ENCODE data around the gene SPHKAP. TPM values are rescaled to one million over a fixed set of nuclear protein-coding genes. Genes with fewer than 3 reads are reported as not detected.

Gene SPHKAP
- total and polyA plus RNA-seq, 2 of the 13 experiments (the other 11 are each of a cell fraction or from before 2014, with no cell fraction given): not detected

DNA sequence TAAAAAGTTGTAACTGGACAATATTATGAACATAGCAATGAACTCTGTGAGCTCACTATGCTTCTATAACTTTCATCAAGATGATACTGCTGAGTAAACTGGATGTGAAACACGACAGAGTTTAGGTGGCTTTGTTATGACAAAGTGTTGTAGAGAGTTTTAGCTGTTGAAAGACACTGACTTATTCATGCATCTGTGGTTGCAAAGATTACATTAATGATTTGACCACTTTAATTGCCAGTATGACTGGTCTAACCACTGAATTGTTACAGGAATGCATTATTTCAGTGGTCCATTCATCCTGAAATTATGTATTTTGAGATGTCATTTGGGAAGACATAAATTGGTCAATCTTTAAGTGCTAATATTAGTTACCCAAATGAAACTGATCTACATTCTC is 117.9 kb downstream of the SPHKAP start (continued):
- TF ChIP-seq, protein P1, sequence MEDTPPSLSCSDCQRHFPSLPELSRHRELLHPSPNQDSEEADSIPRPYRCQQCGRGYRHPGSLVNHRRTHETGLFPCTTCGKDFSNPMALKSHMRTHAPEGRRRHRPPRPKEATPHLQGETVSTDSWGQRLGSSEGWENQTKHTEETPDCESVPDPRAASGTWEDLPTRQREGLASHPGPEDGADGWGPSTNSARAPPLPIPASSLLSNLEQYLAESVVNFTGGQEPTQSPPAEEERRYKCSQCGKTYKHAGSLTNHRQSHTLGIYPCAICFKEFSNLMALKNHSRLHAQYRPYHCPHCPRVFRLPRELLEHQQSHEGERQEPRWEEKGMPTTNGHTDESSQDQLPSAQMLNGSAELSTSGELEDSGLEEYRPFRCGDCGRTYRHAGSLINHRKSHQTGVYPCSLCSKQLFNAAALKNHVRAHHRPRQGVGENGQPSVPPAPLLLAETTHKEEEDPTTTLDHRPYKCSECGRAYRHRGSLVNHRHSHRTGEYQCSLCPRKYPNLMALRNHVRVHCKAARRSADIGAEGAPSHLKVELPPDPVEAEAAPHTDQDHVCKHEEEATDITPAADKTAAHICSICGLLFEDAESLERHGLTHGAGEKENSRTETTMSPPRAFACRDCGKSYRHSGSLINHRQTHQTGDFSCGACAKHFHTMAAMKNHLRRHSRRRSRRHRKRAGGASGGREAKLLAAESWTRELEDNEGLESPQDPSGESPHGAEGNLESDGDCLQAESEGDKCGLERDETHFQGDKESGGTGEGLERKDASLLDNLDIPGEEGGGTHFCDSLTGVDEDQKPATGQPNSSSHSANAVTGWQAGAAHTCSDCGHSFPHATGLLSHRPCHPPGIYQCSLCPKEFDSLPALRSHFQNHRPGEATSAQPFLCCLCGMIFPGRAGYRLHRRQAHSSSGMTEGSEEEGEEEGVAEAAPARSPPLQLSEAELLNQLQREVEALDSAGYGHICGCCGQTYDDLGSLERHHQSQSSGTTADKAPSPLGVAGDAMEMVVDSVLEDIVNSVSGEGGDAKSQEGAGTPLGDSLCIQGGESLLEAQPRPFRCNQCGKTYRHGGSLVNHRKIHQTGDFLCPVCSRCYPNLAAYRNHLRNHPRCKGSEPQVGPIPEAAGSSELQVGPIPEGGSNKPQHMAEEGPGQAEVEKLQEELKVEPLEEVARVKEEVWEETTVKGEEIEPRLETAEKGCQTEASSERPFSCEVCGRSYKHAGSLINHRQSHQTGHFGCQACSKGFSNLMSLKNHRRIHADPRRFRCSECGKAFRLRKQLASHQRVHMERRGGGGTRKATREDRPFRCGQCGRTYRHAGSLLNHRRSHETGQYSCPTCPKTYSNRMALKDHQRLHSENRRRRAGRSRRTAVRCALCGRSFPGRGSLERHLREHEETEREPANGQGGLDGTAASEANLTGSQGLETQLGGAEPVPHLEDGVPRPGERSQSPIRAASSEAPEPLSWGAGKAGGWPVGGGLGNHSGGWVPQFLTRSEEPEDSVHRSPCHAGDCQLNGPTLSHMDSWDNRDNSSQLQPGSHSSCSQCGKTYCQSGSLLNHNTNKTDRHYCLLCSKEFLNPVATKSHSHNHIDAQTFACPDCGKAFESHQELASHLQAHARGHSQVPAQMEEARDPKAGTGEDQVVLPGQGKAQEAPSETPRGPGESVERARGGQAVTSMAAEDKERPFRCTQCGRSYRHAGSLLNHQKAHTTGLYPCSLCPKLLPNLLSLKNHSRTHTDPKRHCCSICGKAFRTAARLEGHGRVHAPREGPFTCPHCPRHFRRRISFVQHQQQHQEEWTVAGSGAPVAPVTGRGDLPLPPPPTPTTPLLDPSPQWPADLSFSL (CRISPR knock-in tag; IDR thresholded peaks at IDR 0.05): no peak

DNA sequence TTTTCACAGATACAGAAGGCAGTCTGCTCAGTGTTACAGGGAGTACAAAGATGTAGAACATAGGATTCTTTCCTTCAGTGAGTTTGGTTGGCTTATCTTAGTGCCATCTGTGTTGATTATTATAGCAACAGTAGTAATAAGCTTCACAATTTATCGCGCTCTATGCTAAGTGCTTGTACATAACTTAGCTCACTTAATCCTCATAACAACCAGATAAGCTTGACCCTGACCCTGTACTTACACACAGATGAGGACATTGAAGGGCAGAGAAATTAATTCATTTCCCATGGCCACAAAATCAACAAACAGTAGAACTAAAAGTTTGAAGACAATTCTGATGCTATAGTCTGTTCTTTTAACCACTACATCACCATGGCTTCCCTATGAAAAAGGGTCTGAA is 121.8 kb downstream of the SPHKAP start:
- CTCF ChIA-PET (ENCODE audit: low intra/inter-chr PET ratio, low total read pairs): no interaction called here
- in situ Hi-C loops (cut with HindIII; ENCODE audit: extremely low pct_ligation_motif_present, low pct_unique_long_range_greater_than_20kb): no loop called here
- no peak for ATAC-seq
- TF ChIP-seq MTA3 (CRISPR knock-in tag; IDR thresholded peaks at IDR 0.05): no peak
- TF ChIP-seq, protein P2, sequence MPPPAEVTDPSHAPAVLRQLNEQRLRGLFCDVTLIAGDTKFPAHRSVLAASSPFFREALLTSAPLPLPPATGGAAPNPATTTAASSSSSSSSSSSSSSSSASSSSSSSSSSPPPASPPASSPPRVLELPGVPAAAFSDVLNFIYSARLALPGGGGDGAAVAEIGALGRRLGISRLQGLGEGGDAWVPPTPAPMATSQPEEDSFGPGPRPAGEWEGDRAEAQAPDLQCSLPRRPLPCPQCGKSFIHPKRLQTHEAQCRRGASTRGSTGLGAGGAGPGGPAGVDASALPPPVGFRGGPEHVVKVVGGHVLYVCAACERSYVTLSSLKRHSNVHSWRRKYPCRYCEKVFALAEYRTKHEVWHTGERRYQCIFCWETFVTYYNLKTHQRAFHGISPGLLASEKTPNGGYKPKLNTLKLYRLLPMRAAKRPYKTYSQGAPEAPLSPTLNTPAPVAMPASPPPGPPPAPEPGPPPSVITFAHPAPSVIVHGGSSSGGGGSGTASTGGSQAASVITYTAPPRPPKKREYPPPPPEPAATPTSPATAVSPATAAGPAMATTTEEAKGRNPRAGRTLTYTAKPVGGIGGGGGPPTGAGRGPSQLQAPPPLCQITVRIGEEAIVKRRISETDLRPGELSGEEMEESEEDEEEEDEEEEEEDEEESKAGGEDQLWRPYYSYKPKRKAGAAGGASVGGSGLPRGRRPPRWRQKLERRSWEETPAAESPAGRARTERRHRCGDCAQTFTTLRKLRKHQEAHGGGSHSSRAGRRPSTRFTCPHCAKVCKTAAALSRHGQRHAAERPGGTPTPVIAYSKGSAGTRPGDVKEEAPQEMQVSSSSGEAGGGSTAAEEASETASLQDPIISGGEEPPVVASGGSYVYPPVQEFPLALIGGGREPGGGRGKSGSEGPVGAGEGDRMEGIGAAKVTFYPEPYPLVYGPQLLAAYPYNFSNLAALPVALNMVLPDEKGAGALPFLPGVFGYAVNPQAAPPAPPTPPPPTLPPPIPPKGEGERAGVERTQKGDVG (CRISPR knock-in tag; IDR thresholded peaks at IDR 0.05; ENCODE audit: borderline replicate concordance): no peak
- TF ChIP-seq HNF4G (IDR thresholded peaks at IDR 0.05; ENCODE audit: borderline replicate concordance, low read depth, low read length): no peak
- no peak for TF ChIP-seq HNF4G (CRISPR knock-in tag; IDR thresholded peaks at IDR 0.05; ENCODE audit: borderline replicate concordance, low read depth)
- TF ChIP-seq ZNF17 (CRISPR knock-in tag; IDR thresholded peaks at IDR 0.05): no peak
- TF ChIP-seq KDM5B (CRISPR knock-in tag; IDR thresholded peaks at IDR 0.05; ENCODE audit: borderline replicate concordance): no peak
- TF ChIP-seq FOXC1 (CRISPR knock-in tag; IDR thresholded peaks at IDR 0.05; ENCODE audit: borderline replicate concordance): no peak
- TF ChIP-seq RFXANK (CRISPR knock-in tag; IDR thresholded peaks at IDR 0.05): no peak
- TF ChIP-seq, protein P3, sequence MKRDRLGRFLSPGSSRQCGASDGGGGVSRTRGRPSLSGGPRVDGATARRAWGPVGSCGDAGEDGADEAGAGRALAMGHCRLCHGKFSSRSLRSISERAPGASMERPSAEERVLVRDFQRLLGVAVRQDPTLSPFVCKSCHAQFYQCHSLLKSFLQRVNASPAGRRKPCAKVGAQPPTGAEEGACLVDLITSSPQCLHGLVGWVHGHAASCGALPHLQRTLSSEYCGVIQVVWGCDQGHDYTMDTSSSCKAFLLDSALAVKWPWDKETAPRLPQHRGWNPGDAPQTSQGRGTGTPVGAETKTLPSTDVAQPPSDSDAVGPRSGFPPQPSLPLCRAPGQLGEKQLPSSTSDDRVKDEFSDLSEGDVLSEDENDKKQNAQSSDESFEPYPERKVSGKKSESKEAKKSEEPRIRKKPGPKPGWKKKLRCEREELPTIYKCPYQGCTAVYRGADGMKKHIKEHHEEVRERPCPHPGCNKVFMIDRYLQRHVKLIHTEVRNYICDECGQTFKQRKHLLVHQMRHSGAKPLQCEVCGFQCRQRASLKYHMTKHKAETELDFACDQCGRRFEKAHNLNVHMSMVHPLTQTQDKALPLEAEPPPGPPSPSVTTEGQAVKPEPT (CRISPR knock-in tag; IDR thresholded peaks at IDR 0.05; ENCODE audit: low read depth): no peak

More for the DNA sequence above, 121.8 kb downstream of the SPHKAP start:
- FAIRE-seq (no peak), DNase-seq (ENCODE audit: low spot score) (no peak)
- H3K27me3 ChIP-seq (ENCODE audit: control insufficient read depth in 1 of 2, insufficient read depth in 2 of 2, low read length in 2 of 2): no peaks in the 10 kb centered on the region
- H3K79me2 ChIP-seq (ENCODE audit: insufficient read depth, low read length): no peaks in the 10 kb centered on the region
- POLR2A ChIA-PET: no interaction called here
- H2AFZ ChIP-seq (ENCODE audit: low read length): no peak overlapping the region
- 100% methylated on average over 2 of the region's 2 CpGs for WGBS (ENCODE audit: low lambda C conversion rate)
- no peak overlapping the region for H3K4me3 ChIP-seq (replicated peaks in 1 of 3; ENCODE audit: insufficient read depth in 1 of 3, low read depth in 2 of 3, low read length in 3 of 3)
- BruUV-seq (replicated peaks): no TSS peak
- no peaks in the 10 kb centered on the region for H3K36me3 ChIP-seq (replicated peaks in 1 of 2; ENCODE audit: control insufficient read depth in 1 of 2, insufficient read depth in 2 of 2, low read length in 2 of 2)
- H3K9ac ChIP-seq (ENCODE audit: insufficient read depth, low read depth, low read length): no peak overlapping the region
- H3K4me1 ChIP-seq (ENCODE audit: insufficient read depth, low read length): no peaks in the 10 kb centered on the region
- H3K27ac ChIP-seq (ENCODE audit: extremely low read length, insufficient read depth, low read length): no peak overlapping the region
- no peaks in the 10 kb centered on the region; the same call in 1 of the 2 replicates for H4K20me1 ChIP-seq (ENCODE audit: insufficient read depth, low read length)
- H3K9me3 ChIP-seq (ENCODE audit: low read length): no peaks in the 10 kb centered on the region
- intact Hi-C loops (cut with micrococcal nuclease; ENCODE audit: unreplicated experiment): no loop called here
- no peak overlapping the region for H3K4me2 ChIP-seq (ENCODE audit: low read depth, low read length)
